AML-193 (cell line): ENCODE data around the gene ANXA7.
A peak's percentile ranks its signal among the peaks of the same experiment; 100 is the strongest.

ENCODE experiments used
- DNase-seq, 2 experiments: peaks; one replicate each; lab custom pipeline; 2025; lab: John Stamatoyannopoulos, UW

ANXA7 gene

DNA sequence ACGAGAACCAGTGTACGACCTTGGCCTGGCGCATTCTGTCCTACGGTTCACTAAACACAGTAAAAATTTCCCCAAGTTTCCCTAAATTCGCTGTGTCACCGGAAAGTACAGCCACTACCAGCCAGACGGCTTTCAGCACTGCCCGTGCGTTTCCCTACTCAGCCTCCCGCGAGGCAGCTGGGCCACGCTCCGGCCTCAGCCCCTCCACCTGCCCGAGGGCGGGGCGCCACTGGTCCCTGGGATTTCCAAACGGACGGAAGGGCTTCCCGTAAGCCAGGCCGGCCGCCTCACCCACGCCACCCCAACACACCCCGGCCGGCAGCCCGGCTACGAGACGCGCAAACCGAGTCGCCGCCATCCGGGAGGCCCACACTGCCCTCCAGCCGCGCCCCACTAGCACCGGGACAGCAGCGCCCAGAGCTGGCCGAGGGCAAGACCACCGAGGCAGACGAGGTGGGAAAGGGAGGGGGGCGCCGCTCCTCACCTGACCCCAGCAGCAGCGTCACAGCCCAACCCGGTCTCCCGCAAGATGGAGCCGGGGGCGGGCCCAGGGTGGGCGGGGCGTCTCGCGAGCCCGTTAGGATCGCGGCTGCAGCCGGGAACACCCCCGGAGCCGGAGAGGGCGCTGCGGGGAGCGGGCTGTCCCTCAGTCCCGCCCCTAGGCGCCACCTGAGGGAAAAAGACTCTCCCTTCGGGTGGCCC is at the start of gene ANXA7:
Gene ANXA7 (minus strand): TSS at position 531 of the 702 bp plus-strand sequence. CDS start 13,202 bp downstream, outside the sequence.
- peak; percentile 81 to 84 for DNase-seq

GRCh38 chr10:73460897-73461296 is 47.0 kb upstream of the ANXA7 start:
- no peak for DNase-seq

- no peak for DNase-seq
Observed at GRCh38 chr10:73459683-73460314, 45.9 kb upstream of the ANXA7 start.

GRCh38 chr10:73456187-73456890 is 42.5 kb upstream of the ANXA7 start:
- DNase-seq: no peak

DNA sequence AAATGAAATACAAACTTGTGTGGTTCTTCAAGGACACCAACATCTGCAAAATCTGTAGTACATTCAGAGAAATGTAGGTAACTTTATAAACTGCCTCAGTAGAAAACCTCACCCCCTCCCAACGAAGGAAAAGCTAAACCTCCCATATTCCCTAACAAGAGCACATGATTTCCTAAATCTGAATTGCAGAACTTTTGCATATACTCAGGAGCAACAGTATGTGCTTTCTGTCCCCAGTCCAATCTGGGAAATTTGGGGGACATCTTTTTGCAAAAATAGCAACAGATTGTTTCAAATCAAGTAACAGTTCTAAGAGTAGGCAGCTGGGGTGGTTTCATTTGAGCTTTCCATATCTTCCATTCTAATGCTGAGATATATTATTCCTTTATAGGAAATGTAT is 35.3 kb upstream of the ANXA7 start:
- no peak for DNase-seq

GRCh38 chr10:73448384-73448783 is 34.5 kb upstream of the ANXA7 start:
- no peak for DNase-seq

GRCh38 chr10:73446926-73447325 is 33.1 kb upstream of the ANXA7 start:
- DNase-seq: no peak

DNA sequence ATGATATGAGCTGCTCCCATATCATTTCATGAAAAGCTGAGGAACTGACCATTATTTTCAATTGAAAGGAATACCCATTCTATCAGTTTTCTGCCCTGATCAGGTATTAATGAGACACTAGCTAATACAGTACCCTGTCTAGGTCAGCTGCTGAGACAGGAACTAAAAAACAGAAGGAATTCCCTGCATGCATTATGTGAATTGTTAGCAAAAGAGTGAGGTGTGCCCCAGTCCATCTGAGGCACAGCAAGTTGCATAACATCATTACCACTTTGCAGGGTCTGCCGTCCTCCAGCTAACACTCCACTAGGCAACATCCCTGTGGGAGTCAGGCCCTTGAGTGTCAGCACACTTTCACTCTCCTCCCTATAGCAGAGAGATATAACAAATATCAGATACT is 30.6 kb upstream of the ANXA7 start:
- DNase-seq: no peak

GRCh38 chr10:73439605-73440312 is 25.9 kb upstream of the ANXA7 start:
- DNase-seq: no peak

DNA sequence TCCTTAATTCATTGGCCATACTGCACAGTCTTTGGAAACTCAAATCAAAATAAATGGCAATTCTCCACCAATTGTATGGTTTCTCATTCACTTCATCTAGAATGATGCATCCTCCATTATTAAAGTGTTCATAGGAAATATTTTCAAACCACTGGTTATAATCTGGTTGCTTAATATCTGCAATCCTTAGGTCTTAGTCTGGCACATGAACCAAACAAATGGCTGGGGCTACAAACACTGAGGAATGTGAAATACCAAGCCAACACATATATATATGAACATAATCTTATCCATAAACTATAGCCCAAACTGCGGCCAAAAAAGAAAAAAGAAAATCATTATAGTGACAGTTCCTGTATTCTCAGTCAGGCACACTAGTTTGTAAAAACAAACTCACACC is 25.2 kb upstream of the ANXA7 start:
- no peak for DNase-seq

GRCh38 chr10:73433538-73433867 is 19.6 kb upstream of the ANXA7 start, which contains the start of gene MSS51:
Gene MSS51 (minus strand): TSS chr10:73433561. CDS start chr10:73428284, 5,277 bp downstream.
- DNase-seq: no peak

GRCh38 chr10:73432646-73433537 is 19.0 kb upstream of the ANXA7 start:
- no peak for DNase-seq

- DNase-seq: no peak
Observed at GRCh38 chr10:73426318-73426717, 12.5 kb upstream of the ANXA7 start.

DNA sequence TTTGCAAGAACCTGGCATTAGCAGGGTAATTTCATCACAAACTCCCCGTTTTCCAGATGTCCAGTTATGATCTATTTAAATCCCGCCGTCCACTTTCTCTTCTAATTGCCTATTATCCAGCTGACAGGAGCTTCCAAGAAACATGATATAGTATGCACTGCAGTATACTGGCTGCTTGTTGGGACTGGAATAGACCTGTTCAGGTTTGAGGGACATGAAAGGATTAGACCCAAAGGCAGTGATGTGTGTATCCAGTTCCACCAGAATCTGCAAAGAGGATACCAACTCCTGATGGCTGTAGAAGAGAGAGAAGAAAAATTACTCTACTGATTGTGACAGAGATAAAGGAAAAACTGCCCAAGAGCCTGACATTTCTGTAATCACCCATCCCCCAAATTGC is 10.6 kb upstream of the ANXA7 start:
- no peak for DNase-seq

DNA sequence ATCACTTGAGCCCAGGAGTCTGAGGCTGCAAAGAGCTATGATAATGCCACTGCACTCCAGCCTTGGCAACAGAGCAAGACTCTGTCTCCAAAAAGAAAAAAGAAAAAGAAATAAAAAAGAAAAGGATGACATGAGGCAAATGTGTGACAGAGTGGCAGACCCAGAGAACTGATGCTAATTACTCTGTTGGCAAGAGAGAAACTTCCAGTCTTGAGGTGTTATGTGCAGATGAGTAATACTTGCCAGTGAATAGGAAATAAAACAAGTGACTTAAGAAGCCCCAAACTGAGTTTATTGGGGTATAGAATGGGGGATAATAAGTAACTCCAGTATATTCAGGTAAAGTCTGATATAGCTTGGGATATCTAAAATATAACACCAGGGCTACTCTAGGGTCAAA is 9.5 kb upstream of the ANXA7 start:
- no peak for DNase-seq

GRCh38 chr10:73416571-73416970 is 2.7 kb upstream of the ANXA7 start:
- no peak for DNase-seq

DNA sequence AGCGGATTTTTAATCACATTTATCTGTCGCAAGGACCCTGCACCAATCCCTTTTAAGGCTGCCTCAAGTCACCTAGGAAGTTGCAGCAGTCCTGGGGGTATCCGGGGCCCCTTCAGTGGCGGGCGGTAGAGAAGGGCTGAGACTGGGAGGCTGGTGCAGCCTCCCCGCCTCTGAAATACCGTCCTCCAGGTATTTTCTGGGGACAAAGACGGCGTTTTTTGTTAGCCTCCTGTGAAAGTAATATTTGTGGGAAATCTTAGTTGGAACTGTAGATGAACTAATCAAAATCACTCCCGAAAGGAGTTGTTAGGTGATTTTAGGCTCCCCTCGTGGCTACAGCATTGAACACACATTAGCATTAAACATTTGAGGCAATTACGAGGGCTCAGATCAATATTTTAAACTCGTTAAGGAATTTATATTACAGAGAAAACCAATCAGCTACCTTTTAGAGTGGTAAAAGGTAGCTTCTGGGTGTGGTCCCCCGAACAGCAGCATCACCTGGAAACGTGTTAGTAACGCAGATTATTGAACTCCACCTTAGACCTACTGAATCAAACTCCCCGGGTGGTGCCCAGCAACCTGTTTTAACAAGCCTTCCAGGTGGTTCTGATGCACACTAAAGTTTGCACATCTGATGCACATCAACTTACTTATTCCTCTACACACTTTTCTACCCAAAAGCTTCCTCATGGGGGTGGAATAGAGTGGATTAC is 530 bp upstream of the ANXA7 start:
- no peak for DNase-seq

DNA sequence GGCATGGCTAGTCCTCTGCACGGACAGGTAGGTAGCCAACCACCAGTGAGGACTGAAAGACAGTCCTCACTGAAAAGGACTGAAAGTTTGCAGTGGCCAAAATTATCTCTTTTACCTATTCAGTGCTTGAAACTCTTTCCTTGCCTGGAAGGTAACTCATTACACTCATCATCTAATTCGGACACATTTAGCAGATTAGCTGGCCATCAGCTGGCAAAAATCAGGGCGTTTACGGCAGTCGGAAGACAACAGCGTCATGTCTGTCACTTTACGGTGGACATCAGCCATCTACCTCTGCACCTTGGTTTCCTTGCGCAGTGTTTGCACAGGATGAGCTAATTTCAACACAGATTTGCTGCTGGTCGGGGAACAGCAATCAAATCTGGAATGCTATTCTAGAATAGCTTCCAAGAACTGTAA is 740 bp downstream of the ANXA7 start:
- DNase-seq: peak; percentile 53 to 56

DNA sequence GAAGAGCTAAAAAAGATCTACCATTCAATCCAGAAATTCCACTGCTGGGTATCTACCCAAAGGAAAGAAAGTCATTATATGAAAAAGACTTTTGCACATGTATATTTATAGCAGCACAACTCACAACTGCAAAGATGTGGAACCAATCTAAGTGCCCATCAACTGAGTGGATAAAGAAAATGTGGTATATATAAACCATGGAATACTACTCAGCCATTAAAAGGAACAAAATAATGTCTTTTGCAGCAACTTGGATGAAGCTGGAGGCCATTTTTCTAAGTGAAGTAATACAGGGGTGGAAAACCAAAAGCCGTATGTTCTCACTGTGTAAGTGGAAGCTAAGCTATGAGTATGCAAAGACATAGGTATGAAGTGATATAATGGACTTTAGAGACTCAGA is 3.0 kb downstream of the ANXA7 start:
- no peak for DNase-seq

- DNase-seq: no peak
Observed at GRCh38 chr10:73408978-73409521, 4.8 kb downstream of the ANXA7 start.

- no peak for DNase-seq
Observed at GRCh38 chr10:73408061-73408460, 5.8 kb downstream of the ANXA7 start.
